ENCODE measurements around the gene MRTFA. TPM values are rescaled to one million over a fixed set of nuclear protein-coding genes. Genes with fewer than 3 reads are reported as not detected.

MRTFA gene
- total RNA-seq, 3 donors from 2014 or later = 32.4 to 45.3 (median 35.0) TPM

DNA sequence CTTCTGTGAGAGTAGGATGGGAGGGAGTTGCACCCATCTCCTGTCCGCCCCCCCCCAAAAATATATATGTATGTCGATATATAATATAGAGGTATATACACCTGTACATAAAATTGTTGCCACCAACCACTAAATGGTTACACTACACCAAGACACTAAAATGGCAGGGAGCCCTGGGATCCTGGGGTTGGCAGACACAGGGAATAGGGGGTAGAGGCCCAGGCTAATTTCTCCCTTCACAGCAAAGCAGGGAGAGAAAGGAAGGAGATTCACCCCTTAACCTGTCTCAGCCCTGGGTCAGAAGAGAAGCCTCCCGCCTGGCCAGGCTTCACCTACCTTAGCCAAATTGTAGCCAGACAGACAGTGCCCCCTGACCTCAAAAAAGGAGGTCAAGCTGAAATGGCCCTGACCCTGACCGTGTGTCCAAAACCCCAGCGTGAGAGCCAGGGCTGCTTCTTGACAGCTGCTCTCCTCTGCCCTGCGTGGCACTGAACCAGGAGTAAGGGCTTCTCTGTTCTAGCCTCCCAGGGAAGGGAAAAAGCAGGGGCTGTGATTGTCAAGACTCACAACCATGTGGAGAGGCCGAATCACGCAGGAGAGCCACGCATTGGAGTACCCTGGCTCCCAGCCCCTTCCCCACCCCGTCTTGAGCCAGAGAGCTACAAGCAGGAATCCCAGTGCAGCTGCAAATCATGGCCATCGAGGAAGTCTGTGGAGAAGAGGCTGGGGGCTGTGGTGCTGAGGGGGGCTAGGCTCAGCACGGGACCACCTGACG is 225.6 kb downstream of the MRTFA start:
- H3K4me1 ChIP-seq (ENCODE audit: low read depth) = no peaks in the 10 kb centered on the region
- TF ChIP-seq, protein P1, sequence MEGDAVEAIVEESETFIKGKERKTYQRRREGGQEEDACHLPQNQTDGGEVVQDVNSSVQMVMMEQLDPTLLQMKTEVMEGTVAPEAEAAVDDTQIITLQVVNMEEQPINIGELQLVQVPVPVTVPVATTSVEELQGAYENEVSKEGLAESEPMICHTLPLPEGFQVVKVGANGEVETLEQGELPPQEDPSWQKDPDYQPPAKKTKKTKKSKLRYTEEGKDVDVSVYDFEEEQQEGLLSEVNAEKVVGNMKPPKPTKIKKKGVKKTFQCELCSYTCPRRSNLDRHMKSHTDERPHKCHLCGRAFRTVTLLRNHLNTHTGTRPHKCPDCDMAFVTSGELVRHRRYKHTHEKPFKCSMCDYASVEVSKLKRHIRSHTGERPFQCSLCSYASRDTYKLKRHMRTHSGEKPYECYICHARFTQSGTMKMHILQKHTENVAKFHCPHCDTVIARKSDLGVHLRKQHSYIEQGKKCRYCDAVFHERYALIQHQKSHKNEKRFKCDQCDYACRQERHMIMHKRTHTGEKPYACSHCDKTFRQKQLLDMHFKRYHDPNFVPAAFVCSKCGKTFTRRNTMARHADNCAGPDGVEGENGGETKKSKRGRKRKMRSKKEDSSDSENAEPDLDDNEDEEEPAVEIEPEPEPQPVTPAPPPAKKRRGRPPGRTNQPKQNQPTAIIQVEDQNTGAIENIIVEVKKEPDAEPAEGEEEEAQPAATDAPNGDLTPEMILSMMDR (IDR thresholded peaks at IDR 0.05) = no peak
- intact Hi-C loops (cut with DNase I, micrococcal nuclease) = no loop called here
- H3K9me3 ChIP-seq = no peaks in the 10 kb centered on the region
- no peak overlapping the region for H3K4me3 ChIP-seq
- DNase-seq (no peak), ATAC-seq (no peak)
- no peaks in the 10 kb centered on the region for H3K36me3 ChIP-seq (ENCODE audit: low read depth)

DNA sequence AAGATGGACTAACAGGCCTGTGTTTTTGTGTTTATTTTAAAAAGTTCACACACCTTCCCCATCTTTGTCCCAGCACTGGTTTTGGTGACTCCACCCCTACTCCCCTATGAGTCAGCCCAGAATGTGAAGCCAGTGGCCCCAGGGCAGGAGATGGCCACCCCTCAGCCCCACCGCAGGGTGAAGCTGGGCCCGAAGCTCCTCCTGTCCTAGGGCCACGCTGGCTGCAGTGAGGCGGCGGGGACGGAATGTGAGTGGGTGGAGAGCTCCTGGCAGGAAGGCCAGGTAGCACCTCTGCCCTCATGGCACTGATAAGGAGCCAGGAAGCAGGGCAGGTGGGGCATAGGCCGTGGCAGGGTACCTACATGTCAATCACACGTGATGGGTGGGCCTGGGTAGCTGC is 226.2 kb downstream of the MRTFA start:
- Histone ChIP-seq H3K4me3 (no peak overlapping the region), H3K4me1 (ENCODE audit: low read depth) (no peaks in the 10 kb centered on the region), H3K9me3 (no peaks in the 10 kb centered on the region), H3K36me3 (ENCODE audit: low read depth) (peaks cover 2% of the 10 kb centered on the region)
- TF ChIP-seq, protein P1 (IDR thresholded peaks at IDR 0.05) = no peak
- DNase-seq (peak in 1 of 3 donors; percentile 23), ATAC-seq (no peak)
- intact Hi-C loops (cut with DNase I, micrococcal nuclease) = no loop called here

DNA sequence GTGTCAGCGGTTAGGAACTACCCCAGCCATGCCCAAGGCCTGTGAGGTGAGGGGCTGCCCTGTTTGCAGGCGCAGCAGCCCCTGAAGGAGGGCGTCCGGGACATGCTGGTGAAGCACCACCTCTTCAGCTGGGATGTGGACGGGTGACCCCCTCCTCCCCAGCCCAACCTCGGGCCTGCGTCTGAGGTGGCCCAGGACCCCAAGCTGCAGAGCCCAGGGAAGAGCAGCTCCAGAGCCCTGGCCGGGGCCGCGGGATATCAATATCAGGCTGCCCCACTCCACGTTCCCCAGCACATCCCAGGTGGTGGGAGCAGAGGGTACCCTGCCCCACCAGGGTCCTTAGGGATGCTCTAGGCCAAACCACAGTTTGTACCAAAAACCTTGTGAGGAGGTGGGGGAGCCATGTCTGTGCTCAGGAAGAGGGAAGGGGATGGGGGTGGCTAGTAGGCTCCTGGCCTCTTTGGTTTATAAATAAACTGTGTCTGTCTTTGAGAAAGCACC is 226.9 kb downstream of the MRTFA start:
- intact Hi-C loops (cut with DNase I, micrococcal nuclease) = no loop called here
- no peak overlapping the region for H3K4me3 ChIP-seq
- H3K9me3 ChIP-seq = no peaks in the 10 kb centered on the region
- TF ChIP-seq, protein P1 (IDR thresholded peaks at IDR 0.05) = no peak
- ATAC-seq (no peak), DNase-seq (peak in 1 of 3 donors; percentile 21)
- peaks cover 3% of the 10 kb centered on the region for H3K36me3 ChIP-seq (ENCODE audit: low read depth)
- no peaks in the 10 kb centered on the region for H3K4me1 ChIP-seq (ENCODE audit: low read depth)

DNA sequence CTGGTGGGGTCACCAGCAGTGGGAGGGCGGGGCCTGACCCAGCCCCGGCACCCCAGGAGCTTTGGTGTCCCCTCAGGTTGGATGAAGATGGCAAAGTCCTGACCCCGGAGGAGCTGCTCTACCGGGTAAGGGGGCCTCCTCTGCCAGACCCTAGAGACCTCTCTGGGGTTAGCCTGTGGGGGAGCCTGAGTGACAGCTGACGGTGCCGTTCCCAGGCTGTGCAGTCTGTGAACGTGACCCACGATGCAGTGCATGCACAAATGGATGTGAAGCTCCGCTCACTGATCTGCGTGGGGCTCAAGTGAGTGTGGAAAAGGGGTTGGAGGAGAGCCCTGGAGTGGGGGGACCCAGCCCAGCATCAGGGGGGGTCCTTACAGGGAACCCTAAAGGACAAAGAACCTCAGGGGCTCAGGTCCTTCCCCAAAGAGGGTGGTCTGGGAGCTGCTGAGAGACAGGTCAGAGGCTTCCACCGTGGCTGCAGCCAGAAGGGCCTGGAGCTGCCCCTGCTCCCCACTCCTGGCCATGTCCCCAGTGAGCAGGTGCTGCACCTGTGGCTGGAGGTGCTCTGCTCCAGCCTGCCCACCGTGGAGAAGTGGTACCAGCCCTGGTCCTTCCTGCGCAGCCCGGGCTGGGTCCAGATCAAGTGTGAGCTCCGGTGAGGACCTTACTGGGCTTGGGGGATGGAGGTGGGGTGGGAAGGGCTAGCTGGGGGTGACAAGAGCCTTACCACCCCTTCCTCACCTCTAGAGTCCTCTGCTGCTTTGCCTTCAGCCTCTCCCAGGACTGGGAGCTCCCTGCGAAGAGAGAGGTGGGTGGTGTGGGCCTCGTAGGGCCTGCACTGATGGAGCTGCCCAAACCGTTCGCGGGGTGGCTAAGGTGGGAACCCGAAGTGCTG is 227.6 kb downstream of the MRTFA start:
- H3K4me1 ChIP-seq (ENCODE audit: low read depth) = no peaks in the 10 kb centered on the region
- peak in 1 of 3 donors; percentile 15 for DNase-seq
- no peak overlapping the region for H3K4me3 ChIP-seq
- TF ChIP-seq, protein P1 (IDR thresholded peaks at IDR 0.05) = no peak
- intact Hi-C loops (cut with DNase I, micrococcal nuclease) = no loop called here
- H3K36me3 ChIP-seq (ENCODE audit: low read depth) = peaks cover 3% of the 10 kb centered on the region
- ATAC-seq = no peak
- H3K9me3 ChIP-seq = no peaks in the 10 kb centered on the region

DNA sequence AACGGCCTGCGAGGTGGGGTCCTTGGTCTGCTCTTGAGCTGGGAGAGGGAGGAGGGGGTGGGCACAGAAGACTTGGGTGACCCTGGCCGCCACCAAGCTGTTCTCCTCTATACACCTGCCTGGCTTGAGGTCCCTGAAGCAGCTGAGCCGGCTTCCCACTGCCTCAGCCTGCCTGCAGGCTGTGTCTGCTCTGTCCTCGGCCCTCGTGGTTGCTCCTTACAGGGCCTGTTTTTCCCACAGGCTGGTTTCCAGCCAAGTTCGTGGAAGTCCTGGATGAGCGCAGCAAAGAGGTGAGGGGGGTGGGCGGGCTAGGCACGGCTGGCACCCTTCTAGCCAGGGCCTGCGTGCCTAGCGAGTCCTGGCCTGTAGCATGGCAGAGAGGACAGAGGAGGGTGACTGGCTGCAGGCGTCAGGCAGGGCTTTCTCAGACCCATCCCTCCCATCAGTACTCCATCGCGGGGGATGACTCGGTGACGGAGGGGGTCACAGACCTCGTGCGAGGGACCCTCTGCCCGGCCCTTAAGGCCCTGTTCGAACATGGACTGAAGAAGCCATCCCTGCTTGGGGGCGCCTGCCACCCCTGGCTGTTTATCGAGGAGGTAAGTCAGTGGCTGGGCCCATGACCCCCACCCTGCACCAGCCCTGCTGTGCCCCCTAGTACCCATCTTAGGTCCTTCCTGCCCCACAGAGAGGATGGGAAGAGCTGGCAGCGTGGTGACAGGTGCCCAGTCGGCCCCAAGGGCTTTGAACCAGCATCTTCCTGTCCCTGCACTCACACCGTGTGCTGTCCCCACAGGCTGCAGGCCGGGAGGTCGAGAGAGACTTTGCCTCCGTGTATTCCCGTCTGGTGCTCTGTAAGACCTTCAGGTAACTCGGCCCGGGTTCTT is 228.4 kb downstream of the MRTFA start:
- Histone ChIP-seq H3K9me3 (no peaks in the 10 kb centered on the region), H3K36me3 (ENCODE audit: low read depth) (peaks cover 3% of the 10 kb centered on the region), H3K4me1 (ENCODE audit: low read depth) (no peaks in the 10 kb centered on the region), H3K4me3 (no peak overlapping the region)
- DNase-seq = peak in 1 of 3 donors; percentile 26
- no peak for ATAC-seq
- TF ChIP-seq, protein P1 (IDR thresholded peaks at IDR 0.05) = no peak
- intact Hi-C loops (cut with DNase I, micrococcal nuclease) = no loop called here

All from mucosa of descending colon (tissue), 3 donors.